Activated T-helper 17 cell treated with anti-CD3 and anti-CD28 coated beads, Interleukin-2, amount 50 U/mL, for 72 hours (primary cell): ENCODE data around the gene EIF3I. TPM values are rescaled to one million over a fixed set of nuclear protein-coding genes. Genes with fewer than 3 reads are reported as not detected.

Experiments
- total RNA-seq, 2 donors: library from RNA; stranded (reverse); gene quantifications; one replicate each; pipeline ENCODE4 v1.2.3, GENCODE V29; 2022

EIF3I gene
- total RNA-seq, 2 donors from 2014 or later: 203 to 303 TPM

Other genes with a start within 250 kb of the EIF3I start
- 100 to 1,000 TPM; 140 to 177 TPM for gene KHDRBS1, start 208.5 kb upstream of the EIF3I start, total RNA-seq
- 10 to 100 TPM; 26.2 to 34.4 TPM for gene TMEM39B, start 149.5 kb upstream of the EIF3I start, total RNA-seq
- 10 to 100 TPM; 61.8 to 77.1 TPM for gene KPNA6, start 114.4 kb upstream of the EIF3I start, total RNA-seq
- 100 to 1,000 TPM in 1 of 2 donors, 10 to 100 TPM in 1; 68.4 to 102 TPM for gene TXLNA, start 42.7 kb upstream of the EIF3I start, total RNA-seq
- 10 to 100 TPM in 1 of 2 donors, 1 to 10 TPM in 1; 7.0 to 14.3 TPM for gene CCDC28B, start 21.8 kb upstream of the EIF3I start, total RNA-seq
- 1 to 10 TPM; 3.4 to 5.5 TPM for gene IQCC, start 16.7 kb upstream of the EIF3I start, total RNA-seq
- under 1 TPM; 0.28 to 0.37 TPM for gene DCDC2B, start 13.3 kb upstream of the EIF3I start, total RNA-seq
- 10 to 100 TPM; 11.4 to 12.9 TPM for gene TMEM234, start 54 bp upstream of the EIF3I start, total RNA-seq
- 1 to 10 TPM in 1 of 2 donors, under 1 TPM in 1; 0.99 to 1.1 TPM for gene FAM167B, start 24.8 kb downstream of the EIF3I start, total RNA-seq
- gene LCK, start 28.9 kb downstream of the EIF3I start, total RNA-seq: 100 to 1,000 TPM; 228 to 323 TPM
- 100 to 1,000 TPM; 171 to 199 TPM for gene HDAC1, start 69.7 kb downstream of the EIF3I start, total RNA-seq
- gene MARCKSL1, start 113.8 kb downstream of the EIF3I start, total RNA-seq: 10 to 100 TPM in 1 of 2 donors, 1 to 10 TPM in 1; 7.2 to 15.9 TPM
- 10 to 100 TPM in 1 of 2 donors, 1 to 10 TPM in 1; 7.7 to 21.6 TPM for gene FAM229A, start 140.1 kb downstream of the EIF3I start, total RNA-seq
- 1 to 10 TPM in 1 of 2 donors, under 1 TPM in 1; 0.61 to 1.7 TPM for gene TSSK3, start 140.1 kb downstream of the EIF3I start, total RNA-seq
- gene BSDC1, start 172.0 kb downstream of the EIF3I start, total RNA-seq: 10 to 100 TPM; 46.1 to 71.6 TPM
- gene ZBTB8B, start 242.7 kb downstream of the EIF3I start, total RNA-seq: not detected